ENCODE data around the gene ZBTB7C.
A peak's percentile ranks its signal among the peaks of the same experiment; 100 is the strongest.

ZBTB7C gene

GRCh38 chr18:48410095-48410920 lies 1.1 kb upstream of the ZBTB7C start (continued):
- TF ChIP-seq ZBTB26 (tag by site-specific recombination; optimal IDR thresholded peaks at IDR 0.05) = peak; percentile 52
- TF ChIP-seq ZNF184 (tag by site-specific recombination; IDR thresholded peaks at IDR 0.05) = no peak
- no peak for TF ChIP-seq HOXD13 (CRISPR knock-in tag; IDR thresholded peaks at IDR 0.05; ENCODE audit: borderline replicate concordance)
- TF ChIP-seq ZNF202 (tag by site-specific recombination; IDR thresholded peaks at IDR 0.05; ENCODE audit: borderline replicate concordance) = no peak
- no peak for TF ChIP-seq ZNF324 (tag by site-specific recombination; IDR thresholded peaks at IDR 0.05)
- TF ChIP-seq ZNF354C (tag by site-specific recombination; IDR thresholded peaks at IDR 0.05; ENCODE audit: borderline replicate concordance, low read depth) = no peak
- peak; percentile 81 for TF ChIP-seq ZFP3 (tag by site-specific recombination; IDR thresholded peaks at IDR 0.05; ENCODE audit: low read depth)
- no peak for TF ChIP-seq TCF7L2 (IDR thresholded peaks at IDR 0.05; ENCODE audit: borderline replicate concordance, low read depth, low read length)
- no peak for TF ChIP-seq BCL11A (tag by site-specific recombination; IDR thresholded peaks at IDR 0.05; ENCODE audit: low read depth)
- TF ChIP-seq ZNF449 (tag by site-specific recombination; IDR thresholded peaks at IDR 0.05) = no peak
- TF ChIP-seq REST (tag by site-specific recombination; IDR thresholded peaks at IDR 0.05) = no peak
- TF ChIP-seq ZNF274 (IDR thresholded peaks at IDR 0.05; ENCODE audit: low read length) = no peak
- TF ChIP-seq ZNF274 (tag by site-specific recombination; IDR thresholded peaks at IDR 0.05; ENCODE audit: borderline replicate concordance) = no peak
- TF ChIP-seq ZNF658 (tag by site-specific recombination; IDR thresholded peaks at IDR 0.05) = no peak
- no peak for TF ChIP-seq SCRT2 (tag by site-specific recombination; IDR thresholded peaks at IDR 0.05)
- TF ChIP-seq ZNF544 (tag by site-specific recombination; IDR thresholded peaks at IDR 0.05) = no peak
- no peak for TF ChIP-seq ZNF558 (tag by site-specific recombination; IDR thresholded peaks at IDR 0.05)
- TF ChIP-seq ZNF132 (tag by site-specific recombination; IDR thresholded peaks at IDR 0.05; ENCODE audit: borderline replicate concordance) = no peak
- no peak for TF ChIP-seq ZNF169 (tag by site-specific recombination; IDR thresholded peaks at IDR 0.05)
- no peak for TF ChIP-seq ZNF280D (tag by site-specific recombination; IDR thresholded peaks at IDR 0.05)
- TF ChIP-seq ZNF350 (tag by site-specific recombination; IDR thresholded peaks at IDR 0.05) = no peak
- no peak for TF ChIP-seq ZNF16 (tag by site-specific recombination; IDR thresholded peaks at IDR 0.05; ENCODE audit: low read depth)
- TF ChIP-seq PRDM6 (tag by site-specific recombination; IDR thresholded peaks at IDR 0.05) = no peak
- TF ChIP-seq ZNF571 (tag by site-specific recombination; IDR thresholded peaks at IDR 0.05) = no peak
- TF ChIP-seq FEZF1 (tag by site-specific recombination; IDR thresholded peaks at IDR 0.05) = no peak
- TF ChIP-seq ZNF302 (tag by site-specific recombination; IDR thresholded peaks at IDR 0.05; ENCODE audit: low read depth) = no peak
- TF ChIP-seq ZNF121 (tag by site-specific recombination; IDR thresholded peaks at IDR 0.05) = no peak
- TF ChIP-seq ZNF621 (tag by site-specific recombination; IDR thresholded peaks at IDR 0.05) = no peak
- TF ChIP-seq ZNF501 (tag by site-specific recombination; IDR thresholded peaks at IDR 0.05) = peak; percentile 53
- no peak for TF ChIP-seq ZNF626 (tag by site-specific recombination; IDR thresholded peaks at IDR 0.05)
